HUES64 (cell line): ENCODE results near the gene ADAMTS20.

Experiments
- H3K27ac ChIP-seq: 2 replicates; pipeline ENCODE4 v1.7.0; 2013; ENCODE audit warnings: low read depth, low read length, inconsistent platforms
- H3K27me3 ChIP-seq: 2 replicates; pipeline ENCODE4 v1.6.1; 2013; ENCODE audit warnings: mild to moderate bottlenecking, low read length; ENCODE audit not compliant: insufficient read depth
- H3K36me3 ChIP-seq: 2 replicates; pipeline ENCODE4 v1.6.1; 2013; ENCODE audit warnings: mild to moderate bottlenecking, low read length; ENCODE audit not compliant: insufficient read depth
- H3K4me1 ChIP-seq: 2 replicates; pipeline ENCODE4 v1.6.1; 2013; ENCODE audit warnings: mild to moderate bottlenecking, low read length, moderate library complexity; ENCODE audit not compliant: insufficient read depth
- H3K4me3 ChIP-seq: 2 replicates; pipeline ENCODE4 v1.5.1; 2013; ENCODE audit warnings: mild to moderate bottlenecking, low read length, moderate library complexity
- H3K9ac ChIP-seq: 2 replicates; pipeline ENCODE4 v1.6.1; 2013; ENCODE audit warnings: mild to moderate bottlenecking, low read depth, low read length
- H3K9me3 ChIP-seq: 2 replicates; pipeline ENCODE4 v1.6.1; 2013; ENCODE audit warnings: low read depth, low read length; ENCODE audit not compliant: insufficient read depth
- WGBS: fragments of 150-250, 120-280 bp; methylation state at CpG from one replicate; pipeline ENCODE4 v1.1.7; 2013; ENCODE audit warnings: missing lambda C conversion rate; 5-methylcytosine and 5-hydroxymethylcytosine counted together

ADAMTS20 gene

GRCh38 chr12:43480591-43480990 is 71.4 kb downstream of the ADAMTS20 start:
- Histone ChIP-seq H3K27ac (no peak overlapping the region), H3K27me3 (no peaks in the 10 kb centered on the region), H3K9me3 (no peaks in the 10 kb centered on the region), H3K4me1 (0 out of 2 replicates have a peak, but pooled peaks cover 5% of the 10 kb centered on the region), H3K9ac (no peak overlapping the region), H3K36me3 (no peaks in the 10 kb centered on the region), H3K4me3 (no peak overlapping the region)
- WGBS, result 88% methylated on average over 1 of the region's 3 CpGs

DNA sequence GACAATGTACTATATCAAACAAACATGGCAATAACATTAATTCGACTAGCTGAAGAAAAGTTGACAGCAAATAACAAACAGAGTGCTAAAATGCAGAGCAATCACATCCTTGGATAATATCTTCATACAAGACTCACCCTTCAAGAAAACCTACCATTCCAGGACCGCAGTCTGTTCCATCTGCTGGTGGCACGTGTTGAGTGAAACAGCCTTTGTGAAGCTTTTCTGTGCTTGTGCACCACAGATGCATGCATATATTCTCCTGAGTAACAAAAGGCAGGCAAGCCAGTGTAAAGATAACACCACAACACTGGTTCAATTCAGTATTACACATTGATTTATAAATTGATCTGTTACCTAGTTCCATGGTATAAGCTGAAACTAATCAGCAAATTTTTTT is 89.3 kb downstream of the ADAMTS20 start:
- no peak overlapping the region for H3K27ac ChIP-seq
- H3K4me1 ChIP-seq, result no peaks in the 10 kb centered on the region
- no peak overlapping the region for H3K9ac ChIP-seq
- no peaks in the 10 kb centered on the region for H3K9me3 ChIP-seq
- 95% methylated on average over 3 of the region's 3 CpGs for WGBS
- H3K27me3 ChIP-seq, result no peaks in the 10 kb centered on the region
- no peak overlapping the region for H3K4me3 ChIP-seq
- H3K36me3 ChIP-seq, result peaks cover 10% of the 10 kb centered on the region

- WGBS, result 100% methylated on average over 1 of the region's 2 CpGs
- no peak overlapping the region for H3K27ac ChIP-seq
- H3K9me3 ChIP-seq, result peaks cover 4% of the 10 kb centered on the region; the same call in 1 of the 2 replicates
Measured at GRCh38 chr12:43462080-43462479, 89.9 kb downstream of the ADAMTS20 start.

DNA sequence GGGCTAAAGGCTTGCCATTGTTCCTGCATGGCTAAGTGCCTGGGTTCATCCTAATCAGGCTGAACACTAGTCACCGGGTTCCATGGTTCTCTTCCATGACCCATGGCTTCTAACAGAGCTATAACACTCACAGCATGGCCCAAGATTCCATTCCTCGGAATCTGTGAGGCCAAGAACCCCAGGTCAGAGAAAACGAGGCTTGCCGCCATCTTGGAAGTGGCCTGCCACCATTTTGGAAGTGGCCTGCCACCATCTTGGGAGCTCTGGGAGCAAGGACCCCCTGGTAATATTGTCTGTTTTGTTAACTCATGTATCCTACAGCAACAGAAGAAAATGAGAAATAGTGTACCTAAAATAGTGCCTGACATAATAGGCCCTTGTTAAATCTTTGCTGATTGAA is 92.7 kb downstream of the ADAMTS20 start:
- no peak overlapping the region for H3K27ac ChIP-seq
- H3K9me3 ChIP-seq, result peaks cover 21% of the 10 kb centered on the region
- H3K9ac ChIP-seq, result no peak overlapping the region
- 95% methylated on average over 4 of the region's 4 CpGs for WGBS
- no peaks in the 10 kb centered on the region for H3K4me1 ChIP-seq
- peaks cover 14% of the 10 kb centered on the region for H3K36me3 ChIP-seq
- no peak overlapping the region for H3K4me3 ChIP-seq
- H3K27me3 ChIP-seq, result no peaks in the 10 kb centered on the region

More at GRCh38 chr12:43462080-43462479, 89.9 kb downstream of the ADAMTS20 start:
- Histone ChIP-seq H3K4me1 (no peaks in the 10 kb centered on the region), H3K36me3 (peaks cover 10% of the 10 kb centered on the region), H3K9ac (no peak overlapping the region), H3K4me3 (no peak overlapping the region), H3K27me3 (no peaks in the 10 kb centered on the region)

DNA sequence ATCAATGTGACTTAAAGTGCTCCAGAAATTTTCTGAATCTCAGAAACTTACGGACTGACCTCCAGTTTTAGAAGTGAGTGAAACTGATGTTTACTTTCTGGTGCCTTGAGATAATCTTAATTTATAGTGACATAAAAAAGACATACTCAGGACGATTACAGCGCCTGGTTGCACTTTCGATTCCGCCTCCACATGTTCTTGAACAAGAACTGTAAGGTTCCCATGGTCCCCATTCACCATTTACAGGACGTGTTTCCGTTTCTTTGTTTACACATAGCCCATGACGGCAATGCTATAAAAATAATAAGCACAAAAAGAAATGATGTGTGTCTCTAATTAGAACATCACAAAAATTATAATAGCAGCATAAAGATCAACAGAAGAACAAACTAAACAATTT is 98.2 kb downstream of the ADAMTS20 start:
- Histone ChIP-seq H3K4me3 (no peak overlapping the region), H3K36me3 (peaks cover 6% of the 10 kb centered on the region; the same call in 1 of the 2 replicates), H3K27me3 (no peaks in the 10 kb centered on the region), H3K4me1 (no peaks in the 10 kb centered on the region), H3K27ac (no peak overlapping the region), H3K9me3 (peaks cover 21% of the 10 kb centered on the region), H3K9ac (no peak overlapping the region)
- WGBS, result 93% methylated on average over 7 of the region's 8 CpGs

- 57% methylated on average over 1 of the region's 3 CpGs for WGBS
Measured at GRCh38 chr12:43444940-43445564, 107.0 kb downstream of the ADAMTS20 start.

GRCh38 chr12:43436597-43436996 is 115.4 kb downstream of the ADAMTS20 start:
- WGBS, result 99% methylated on average over 4 of the region's 4 CpGs
- Histone ChIP-seq H3K9ac (no peak overlapping the region), H3K4me3 (no peak overlapping the region), H3K36me3 (0 out of 2 replicates have a peak, but pooled peaks cover 10% of the 10 kb centered on the region), H3K4me1 (no peaks in the 10 kb centered on the region), H3K27ac (no peak overlapping the region), H3K27me3 (no peaks in the 10 kb centered on the region), H3K9me3 (no peaks in the 10 kb centered on the region)

More at GRCh38 chr12:43444940-43445564, 107.0 kb downstream of the ADAMTS20 start:
- peaks cover 6% of the 10 kb centered on the region; the same call in 1 of the 2 replicates for H3K36me3 ChIP-seq
- no peak overlapping the region for H3K27ac ChIP-seq
- H3K4me1 ChIP-seq, result no peaks in the 10 kb centered on the region
- no peaks in the 10 kb centered on the region for H3K27me3 ChIP-seq
- H3K4me3 ChIP-seq, result no peak overlapping the region
- no peaks in the 10 kb centered on the region for H3K9me3 ChIP-seq
- H3K9ac ChIP-seq, result no peak overlapping the region

GRCh38 chr12:43434614-43435013 is 117.4 kb downstream of the ADAMTS20 start:
- no peak overlapping the region for H3K27ac ChIP-seq
- no peaks in the 10 kb centered on the region for H3K4me1 ChIP-seq
- H3K9ac ChIP-seq, result no peak overlapping the region
- H3K36me3 ChIP-seq, result peaks cover 15% of the 10 kb centered on the region; the same call in 1 of the 2 replicates
- 71% methylated on average over 2 of the region's 2 CpGs for whole genome bisulfite sequencing
- H3K4me3 ChIP-seq, result no peak overlapping the region
- no peaks in the 10 kb centered on the region for H3K27me3 ChIP-seq
- no peaks in the 10 kb centered on the region for H3K9me3 ChIP-seq

GRCh38 chr12:43428088-43428600 is 123.9 kb downstream of the ADAMTS20 start:
- Histone ChIP-seq H3K4me3 (no peak overlapping the region), H3K4me1 (no peaks in the 10 kb centered on the region), H3K27me3 (no peaks in the 10 kb centered on the region), H3K9ac (no peak overlapping the region), H3K9me3 (no peaks in the 10 kb centered on the region), H3K36me3 (peaks cover 33% of the 10 kb centered on the region; the same call in 1 of the 2 replicates), H3K27ac (no peak overlapping the region)
- 94% methylated on average over 4 of the region's 5 CpGs for WGBS

DNA sequence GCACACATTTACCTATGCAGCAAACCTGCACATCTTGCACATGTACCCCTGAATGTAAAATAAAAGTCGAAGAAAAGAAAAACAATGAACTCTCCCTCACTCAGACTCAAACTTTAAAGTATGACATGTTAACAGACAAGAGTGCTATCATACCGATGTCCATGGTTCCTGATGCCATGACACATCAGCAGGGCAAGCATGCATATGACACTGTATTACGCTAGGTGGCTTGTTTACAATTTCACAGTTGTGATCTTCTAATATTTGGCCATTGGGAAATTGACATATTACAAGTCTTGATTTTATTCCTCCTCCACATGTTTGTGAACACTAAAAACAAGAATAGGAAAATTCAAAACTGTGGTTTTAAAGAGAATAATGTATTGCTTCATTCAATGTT is 126.6 kb downstream of the ADAMTS20 start:
- no peaks in the 10 kb centered on the region for H3K9me3 ChIP-seq
- H3K9ac ChIP-seq, result no peak overlapping the region
- no peak overlapping the region for H3K4me3 ChIP-seq
- H3K4me1 ChIP-seq, result no peaks in the 10 kb centered on the region
- no peaks in the 10 kb centered on the region for H3K27me3 ChIP-seq
- H3K27ac ChIP-seq, result no peak overlapping the region
- WGBS, result 97% methylated on average over 3 of the region's 3 CpGs
- peaks cover 23% of the 10 kb centered on the region; the same call in 1 of the 2 replicates for H3K36me3 ChIP-seq

GRCh38 chr12:43416981-43417380 is 135.0 kb downstream of the ADAMTS20 start:
- no peak overlapping the region for H3K27ac ChIP-seq
- no peaks in the 10 kb centered on the region for H3K4me1 ChIP-seq
- H3K27me3 ChIP-seq, result no peaks in the 10 kb centered on the region
- no peaks in the 10 kb centered on the region for H3K9me3 ChIP-seq
- no peaks in the 10 kb centered on the region for H3K36me3 ChIP-seq
- no peak overlapping the region for H3K9ac ChIP-seq
- no peak overlapping the region for H3K4me3 ChIP-seq
